LNCAP (cell line): ENCODE results near the gene CAMK1.

Experiments used
- CTCF ChIP-seq: fragments of 450-650 bp; IDR thresholded peaks from 2 replicates; pipeline ENCODE4 v1.5.1; 2017; ENCODE audit warnings: mild to moderate bottlenecking

The CAMK1 gene

GRCh38 chr3:9744162-9744561 is 25.6 kb downstream of the CAMK1 start:
- TF ChIP-seq CTCF: no peak

- no peak for TF ChIP-seq CTCF
Measured at GRCh38 chr3:9743548-9743947, 26.2 kb downstream of the CAMK1 start.

DNA sequence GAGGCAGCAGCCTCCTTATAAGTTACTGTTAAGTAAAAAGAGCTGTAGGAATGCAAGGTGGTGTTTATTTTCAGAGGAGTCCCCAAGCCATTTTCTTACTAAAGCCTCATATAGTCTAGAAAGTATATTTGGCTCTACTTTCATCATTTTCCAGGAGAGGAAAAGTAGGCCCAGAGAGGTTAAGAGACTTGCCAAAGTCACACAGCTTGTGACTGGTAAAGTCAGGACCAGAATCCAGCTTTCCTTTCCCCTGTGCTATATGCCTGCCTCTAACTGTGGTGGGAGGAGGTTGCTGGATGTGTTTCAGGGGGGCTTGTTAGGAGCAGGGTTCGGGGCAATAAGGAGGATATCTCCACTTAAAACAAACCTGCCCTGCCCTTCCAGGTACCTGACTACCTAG is 27.2 kb downstream of the CAMK1 start:
- TF ChIP-seq CTCF: no peak

DNA sequence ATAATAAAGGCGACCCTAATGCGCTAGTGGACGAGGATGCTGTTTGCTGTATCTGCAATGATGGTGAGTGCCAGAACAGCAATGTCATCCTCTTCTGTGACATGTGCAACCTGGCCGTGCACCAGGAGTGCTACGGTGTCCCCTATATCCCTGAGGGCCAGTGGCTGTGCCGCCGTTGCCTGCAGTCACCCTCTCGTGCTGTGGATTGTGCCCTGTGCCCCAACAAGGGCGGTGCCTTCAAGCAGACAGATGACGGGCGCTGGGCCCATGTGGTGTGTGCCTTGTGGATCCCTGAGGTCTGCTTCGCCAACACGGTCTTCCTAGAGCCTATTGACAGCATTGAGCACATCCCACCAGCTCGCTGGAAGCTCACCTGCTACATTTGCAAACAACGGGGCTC is 30.6 kb downstream of the CAMK1 start:
- TF ChIP-seq CTCF: no peak

GRCh38 chr3:9736831-9737230 is 32.9 kb downstream of the CAMK1 start:
- TF ChIP-seq CTCF: no peak

GRCh38 chr3:9732740-9733115 is 37.0 kb downstream of the CAMK1 start:
- no peak for TF ChIP-seq CTCF

DNA sequence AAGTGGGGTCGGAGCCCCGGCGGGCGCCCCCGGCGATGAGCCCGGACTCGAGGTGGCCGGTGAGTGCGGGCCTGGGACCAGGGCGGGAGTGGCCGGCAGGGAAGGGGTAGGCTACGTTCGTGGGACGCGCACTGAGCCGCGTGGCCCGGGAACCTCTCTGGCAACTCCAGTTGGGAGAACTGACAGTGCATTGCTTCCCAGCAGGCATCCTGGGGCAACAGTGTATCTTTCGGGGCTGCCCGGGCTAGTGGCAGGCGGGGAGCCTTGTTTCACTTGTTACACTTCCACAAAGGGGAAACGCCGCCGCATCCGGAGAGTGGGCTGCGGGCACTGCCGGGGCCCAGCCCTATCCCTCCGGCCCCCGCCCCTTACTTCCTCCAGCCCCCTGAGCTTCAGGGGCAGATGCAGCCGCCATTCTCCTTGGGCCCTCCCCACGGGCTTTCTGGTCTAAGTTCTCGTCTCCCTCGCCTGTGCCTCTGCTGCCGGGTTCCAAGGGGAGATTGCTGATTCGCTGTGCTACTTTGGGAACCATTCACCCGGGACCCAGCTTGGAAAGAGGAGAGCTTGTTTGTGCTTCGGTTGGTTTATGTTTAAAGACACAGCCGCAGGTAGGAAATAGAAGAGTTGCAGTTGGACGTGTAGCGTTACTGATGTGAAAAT is 37.5 kb downstream of the CAMK1 start:
- TF ChIP-seq CTCF: no peak
